Activated CD4-positive, alpha-beta T cell treated with anti-CD3 and anti-CD28 coated beads, Interleukin-2, amount 50 U/mL, for 16 hours (primary cell): ENCODE measurements around the gene GNPTAB.
"Not testable (repeated sequence)": the region's sequence is repeated elsewhere in the genome, so short reads cannot be mapped to it uniquely, and the experiment has no call there.

Experiments
- DNase-seq: peaks from one replicate; pipeline ENCODE4 v3.0.0-alpha.2; 2020

The GNPTAB gene

DNA sequence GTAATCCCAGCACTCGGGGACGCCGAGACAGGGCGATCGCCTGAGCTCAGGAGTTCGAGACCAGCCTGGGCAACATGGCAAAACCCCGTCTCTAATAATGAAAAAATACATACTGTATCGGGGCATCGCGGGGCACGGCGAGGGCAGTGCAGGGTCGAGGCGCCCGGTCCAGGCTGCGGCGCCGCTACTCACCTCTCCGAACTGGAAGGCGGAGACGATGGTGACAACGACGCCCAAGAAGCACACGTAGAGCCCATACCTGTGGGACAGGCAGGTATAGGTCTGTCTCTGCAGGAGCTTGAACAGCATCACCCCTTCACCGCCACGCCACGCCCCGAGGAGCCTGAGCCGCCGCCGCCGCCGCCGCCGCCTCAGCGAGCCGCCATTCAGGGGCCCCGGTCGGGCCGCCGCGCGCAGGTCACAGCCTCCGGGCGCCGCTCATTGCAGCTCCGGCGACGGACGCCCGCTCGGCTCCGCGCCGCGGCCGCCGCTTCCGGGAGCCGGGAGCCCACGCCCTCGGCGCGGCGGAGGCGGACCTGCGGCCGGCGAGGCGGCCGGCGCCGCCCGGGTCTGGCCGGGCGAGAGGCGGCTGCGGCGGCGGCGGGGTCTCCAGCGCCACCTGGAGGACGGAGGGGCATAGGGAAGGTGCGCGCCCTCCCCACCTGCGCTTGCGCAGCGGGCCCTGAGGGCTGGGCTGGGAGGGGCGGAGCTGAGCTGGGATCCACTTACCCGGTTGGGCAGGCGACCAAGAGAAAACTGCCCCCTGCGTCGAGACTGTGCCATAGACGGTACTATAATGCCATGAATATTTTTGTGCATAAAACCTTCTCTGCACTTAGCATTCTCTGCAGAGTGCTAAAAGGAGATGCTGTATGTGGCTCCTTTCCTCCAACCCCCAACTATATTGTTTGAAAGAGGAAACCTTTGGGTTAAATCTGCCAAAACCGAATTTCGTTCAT, at the start of gene GNPTAB:
GNPTAB (minus strand) TSS at position 593 of the 959 bp plus-strand sequence; CDS start at position 309, 284 bp downstream.
- DNase-seq: peak; percentile 97

DNA sequence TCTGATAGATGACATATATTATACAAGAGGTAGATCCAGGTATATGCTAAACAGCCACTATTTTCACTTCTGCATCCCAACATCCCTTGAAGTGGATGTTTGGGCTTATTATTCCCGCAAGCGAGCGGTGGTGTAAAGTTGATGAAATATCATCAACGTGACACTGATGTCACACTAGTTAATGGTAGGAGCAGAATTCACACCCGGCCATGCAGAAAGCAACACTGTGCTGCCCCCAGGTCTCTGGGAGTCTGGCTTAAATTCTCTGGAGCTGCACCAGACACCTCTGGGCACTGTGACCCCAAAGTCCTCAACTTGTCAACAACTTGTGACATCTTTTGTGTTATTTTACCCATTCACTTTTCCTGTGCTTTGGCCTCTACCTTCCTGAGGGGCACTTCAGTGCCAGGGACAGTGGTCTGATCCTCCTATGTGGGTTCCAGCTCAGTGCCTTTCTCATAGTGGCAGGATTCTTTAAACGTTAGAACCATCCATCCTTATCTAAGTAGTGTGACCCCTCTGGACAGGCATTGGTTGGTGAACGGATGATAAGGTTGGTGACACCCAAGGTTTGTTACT, 47.6 kb upstream of the GNPTAB start:
- DNase-seq: no peak

DNA sequence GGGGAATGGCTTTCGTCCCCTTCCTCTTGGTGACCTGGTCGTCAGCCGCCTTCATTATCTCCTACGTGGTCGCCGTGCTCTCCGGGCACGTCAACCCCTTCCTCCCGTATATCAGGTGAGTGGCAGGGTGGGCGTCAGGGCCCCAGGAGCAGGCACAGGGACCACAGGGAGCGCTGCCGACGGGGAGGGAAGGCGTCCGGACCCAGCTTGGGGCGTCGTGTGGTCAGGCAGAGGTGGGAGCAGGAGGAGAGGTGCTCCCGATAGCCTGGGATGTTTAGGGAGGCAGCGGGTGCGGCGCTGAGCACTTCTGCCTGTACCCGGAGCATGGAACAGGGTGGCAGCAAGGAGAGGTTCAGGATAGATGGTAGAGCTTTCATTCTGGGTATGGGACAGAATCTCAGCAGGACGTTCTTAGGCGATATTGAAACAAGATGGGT, 47.1 kb upstream of the GNPTAB start:
- no peak for DNase-seq

DNA sequence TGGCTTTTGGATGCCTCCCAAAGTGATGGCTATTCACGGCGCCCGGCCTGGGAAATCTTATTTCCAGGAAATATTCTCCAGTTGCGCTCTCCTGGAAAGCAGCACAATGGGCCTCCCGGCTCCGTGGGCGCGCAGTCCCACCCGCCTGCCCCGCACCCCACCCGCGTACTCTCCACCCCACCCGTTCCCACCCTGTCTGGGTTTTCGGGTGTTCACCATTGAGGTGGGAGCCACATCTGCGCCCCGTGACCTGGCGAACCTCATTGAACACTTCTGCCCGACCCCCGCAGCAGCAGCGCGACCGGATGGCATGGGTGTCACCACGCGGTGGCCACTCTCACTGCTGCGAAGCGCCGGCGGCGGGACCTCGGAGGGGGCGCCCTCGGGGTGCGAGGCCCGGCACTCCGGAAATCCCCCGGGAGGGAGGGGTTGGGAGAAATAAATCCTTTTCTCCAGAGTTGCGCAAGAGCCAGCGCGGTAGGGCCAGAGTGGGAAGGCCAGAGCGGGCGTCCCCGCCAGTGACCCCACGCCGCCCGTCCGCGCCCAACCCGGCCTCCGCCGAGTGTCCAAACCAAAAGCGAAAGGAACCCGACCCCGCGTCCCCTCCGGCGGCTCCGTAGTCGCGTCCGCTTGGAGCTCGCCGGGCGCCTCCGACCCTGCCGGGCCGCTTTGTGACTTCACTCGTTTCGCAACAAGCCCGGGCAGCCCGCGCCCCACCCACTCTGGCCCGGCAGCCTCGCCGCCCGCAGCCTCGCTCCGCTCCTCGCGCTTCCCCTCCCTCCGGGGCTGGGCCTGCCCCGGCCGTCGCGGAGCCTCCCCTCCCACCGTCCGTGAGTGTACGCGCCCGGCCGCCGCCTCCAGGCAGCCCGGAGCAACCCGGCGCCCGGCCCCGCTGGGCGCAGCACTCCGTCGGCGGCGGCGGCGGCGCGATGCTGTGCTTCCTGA, 46.4 kb upstream of the GNPTAB start, which contains the start of gene DRAM1:
DRAM1 (plus strand) TSS at position 720 of the 945 bp plus-strand sequence; CDS start at position 930, 210 bp downstream.
- peak; percentile 83 for DNase-seq

- no peak for DNase-seq
These were observed 45.6 kb upstream of the GNPTAB start for GRCh38 chr12:101876322-101876860.

DNA sequence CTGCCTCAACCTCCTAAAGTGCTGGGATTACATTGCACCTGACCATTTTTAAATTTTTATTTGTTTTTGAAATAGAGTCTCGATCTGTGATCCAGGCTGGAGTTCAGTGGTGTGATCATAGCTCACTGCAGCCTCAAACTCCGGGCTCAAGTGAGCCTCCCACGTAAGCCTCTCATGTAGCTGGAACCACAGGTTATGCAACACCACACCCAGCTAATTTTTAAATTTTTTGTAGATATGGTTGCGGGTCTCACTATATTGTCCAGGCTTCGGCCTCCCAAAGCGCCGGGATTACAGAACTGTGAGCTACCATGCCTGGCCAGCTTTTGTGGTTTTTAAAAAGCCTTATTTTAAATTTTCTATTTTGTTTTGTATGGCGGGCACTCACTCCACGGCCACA, 44.4 kb upstream of the GNPTAB start:
- DNase-seq: no peak

- no peak for DNase-seq
These were observed 40.2 kb upstream of the GNPTAB start for GRCh38 chr12:101870925-101871324.

DNA sequence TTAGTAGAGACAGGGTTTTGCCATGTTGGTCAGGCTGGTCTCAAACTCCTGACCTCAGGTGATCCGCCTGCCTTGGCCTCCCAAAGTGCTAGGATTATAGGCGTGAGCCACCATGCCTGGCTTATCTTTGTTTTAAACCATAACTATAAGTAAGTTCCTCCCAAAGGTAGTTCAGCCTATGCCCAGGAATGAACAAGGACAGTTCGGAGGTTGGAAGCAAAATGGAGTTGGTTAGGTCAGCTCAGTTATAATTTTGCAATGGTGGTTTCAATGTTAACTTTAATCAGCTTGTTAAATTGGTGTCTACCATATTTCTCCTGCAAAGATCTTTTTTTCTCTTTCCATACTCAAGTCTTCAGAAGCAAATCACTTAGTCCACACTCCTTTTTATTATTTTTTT, 36.9 kb upstream of the GNPTAB start:
- not testable (repeated sequence) for DNase-seq

- DNase-seq: no peak
These were observed 36.0 kb upstream of the GNPTAB start for GRCh38 chr12:101866615-101867373.

- DNase-seq: no peak
These were observed 33.2 kb upstream of the GNPTAB start for GRCh38 chr12:101863981-101864380.

DNA sequence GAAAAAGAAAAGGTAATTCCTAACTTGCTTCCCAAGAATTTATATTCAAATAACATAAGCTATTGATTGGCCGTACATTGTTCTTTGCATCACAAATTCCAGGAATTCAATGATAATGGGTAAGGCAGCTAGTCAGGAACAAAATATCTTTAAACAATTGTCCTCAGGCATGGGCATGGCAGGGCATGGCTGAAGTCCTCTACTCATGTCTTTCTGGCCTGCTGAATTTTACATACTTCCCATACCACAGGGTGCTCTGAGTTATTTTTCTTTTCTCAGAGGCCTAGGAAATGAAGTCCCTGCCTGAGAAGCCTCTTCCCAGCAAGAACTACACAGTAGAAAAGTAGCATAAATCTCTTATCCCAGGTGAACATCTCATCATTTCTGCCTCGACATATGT, 31.5 kb upstream of the GNPTAB start:
- DNase-seq: no peak

DNA sequence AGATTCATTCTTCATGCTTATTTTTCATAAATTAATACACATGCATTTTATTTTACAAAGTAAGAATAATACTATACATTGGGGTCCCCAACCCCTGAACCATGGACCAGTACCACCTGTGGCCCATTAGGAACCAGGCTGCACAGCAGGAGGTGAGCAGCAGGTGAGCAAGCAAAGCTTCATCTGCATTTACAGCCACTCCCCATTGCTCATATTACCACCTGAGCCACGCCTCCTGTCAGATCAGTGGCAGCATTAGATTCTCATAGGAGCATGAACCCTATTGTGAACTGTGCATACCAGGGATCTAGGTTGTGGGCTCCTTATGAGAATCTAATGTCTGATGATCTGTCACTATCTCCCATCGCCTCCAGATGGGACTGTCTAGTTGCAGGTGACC, 30.9 kb upstream of the GNPTAB start:
- not testable (repeated sequence) for DNase-seq

- DNase-seq: peak; percentile 61
These were observed 29.2 kb upstream of the GNPTAB start for GRCh38 chr12:101859664-101860607.

- no peak for DNase-seq
These were observed 27.6 kb upstream of the GNPTAB start for GRCh38 chr12:101858361-101858760.

DNA sequence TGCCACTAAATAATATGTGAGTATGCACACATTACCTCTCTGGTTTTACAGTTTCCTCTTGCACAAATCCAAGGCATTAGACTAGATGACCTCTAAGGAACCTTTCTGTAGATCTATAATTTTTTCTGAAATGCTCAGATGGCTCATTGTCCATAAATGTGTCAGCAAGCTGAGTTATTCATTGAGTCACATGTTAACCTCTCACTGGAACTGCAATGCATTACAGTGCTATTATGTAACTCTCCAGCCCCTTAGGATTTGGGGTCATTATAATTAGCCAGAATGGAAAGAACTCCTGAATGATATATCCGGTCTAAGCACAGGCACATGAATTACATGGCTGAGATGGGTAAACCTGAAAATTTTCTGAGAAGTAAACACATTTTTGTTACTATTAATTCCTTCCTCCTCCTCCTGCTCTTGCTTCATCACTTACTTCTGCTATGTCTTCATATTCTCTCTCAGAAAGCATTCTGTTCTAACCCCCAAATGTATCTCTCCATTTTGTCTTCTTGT, 26.3 kb upstream of the GNPTAB start:
- peak; percentile 34 for DNase-seq

- not testable (repeated sequence) for DNase-seq
These were observed 25.9 kb upstream of the GNPTAB start for GRCh38 chr12:101856614-101857013.

- no peak for DNase-seq
These were observed 25.2 kb upstream of the GNPTAB start for GRCh38 chr12:101855976-101856375.

DNA sequence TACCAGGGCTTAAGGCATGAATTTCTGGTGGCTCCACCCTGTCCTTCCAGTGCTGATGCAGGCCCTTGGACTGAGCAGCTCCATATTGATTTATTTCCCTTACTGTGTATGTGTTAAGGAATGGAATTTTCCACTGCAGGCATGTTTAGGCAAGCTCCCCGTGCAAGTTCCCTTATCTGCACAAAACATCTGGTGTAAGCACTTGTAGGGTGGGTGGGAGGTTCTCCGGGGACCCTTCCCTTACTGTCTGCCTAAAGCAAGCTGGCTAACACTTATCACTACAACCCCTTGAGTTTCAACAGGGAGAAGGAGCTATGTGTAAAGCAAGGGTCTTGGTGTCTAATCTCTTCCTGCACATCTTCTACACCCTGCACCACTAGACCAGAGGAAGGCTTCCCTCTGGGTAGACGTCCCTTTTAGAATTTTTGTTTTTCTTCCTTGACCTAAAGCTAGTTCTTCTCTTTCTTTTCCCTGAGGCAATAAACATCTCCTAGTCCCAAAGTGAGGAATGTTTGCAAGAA, 24.7 kb upstream of the GNPTAB start:
- DNase-seq: no peak

- DNase-seq: no peak
These were observed 24.0 kb upstream of the GNPTAB start for GRCh38 chr12:101854747-101855146.

DNA sequence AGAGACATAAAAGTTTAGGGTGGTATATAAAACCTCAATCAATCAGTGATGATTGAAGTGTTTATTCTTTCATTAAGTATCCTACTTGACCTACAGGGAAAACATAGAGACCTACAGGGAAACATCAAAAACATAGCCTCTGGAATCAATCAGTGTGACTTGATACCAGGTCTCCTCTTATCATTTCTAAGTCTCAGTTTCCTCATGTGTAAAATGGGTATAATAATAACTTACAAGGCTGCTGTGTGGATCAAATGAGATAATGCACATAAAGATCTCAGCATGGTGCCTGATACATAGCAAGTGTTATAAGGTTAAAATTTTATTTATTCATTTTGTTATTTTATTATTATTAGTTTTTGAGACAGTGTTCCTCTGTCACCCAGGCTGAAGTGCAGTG, 22.2 kb upstream of the GNPTAB start:
- no peak for DNase-seq
